Activated CD4-positive, alpha-beta T cell treated with anti-CD3 and anti-CD28 coated beads, Interleukin-2, Interleukin-4, amounts not matched to agents 100 ng/mL and 50 ng/mL, durations not matched to agents 16 hours and 8 hours (primary cell): Measurements from ENCODE around the gene SLC5A2.
"Not testable (repeated sequence)": the region's sequence is repeated elsewhere in the genome, so short reads cannot be mapped to it uniquely, and the experiment has no call there.

Experiments
- DNase-seq: peaks from one replicate; pipeline ENCODE4 v3.0.0-alpha.2; 2020; ENCODE audit warnings: low spot score

The SLC5A2 gene

DNA sequence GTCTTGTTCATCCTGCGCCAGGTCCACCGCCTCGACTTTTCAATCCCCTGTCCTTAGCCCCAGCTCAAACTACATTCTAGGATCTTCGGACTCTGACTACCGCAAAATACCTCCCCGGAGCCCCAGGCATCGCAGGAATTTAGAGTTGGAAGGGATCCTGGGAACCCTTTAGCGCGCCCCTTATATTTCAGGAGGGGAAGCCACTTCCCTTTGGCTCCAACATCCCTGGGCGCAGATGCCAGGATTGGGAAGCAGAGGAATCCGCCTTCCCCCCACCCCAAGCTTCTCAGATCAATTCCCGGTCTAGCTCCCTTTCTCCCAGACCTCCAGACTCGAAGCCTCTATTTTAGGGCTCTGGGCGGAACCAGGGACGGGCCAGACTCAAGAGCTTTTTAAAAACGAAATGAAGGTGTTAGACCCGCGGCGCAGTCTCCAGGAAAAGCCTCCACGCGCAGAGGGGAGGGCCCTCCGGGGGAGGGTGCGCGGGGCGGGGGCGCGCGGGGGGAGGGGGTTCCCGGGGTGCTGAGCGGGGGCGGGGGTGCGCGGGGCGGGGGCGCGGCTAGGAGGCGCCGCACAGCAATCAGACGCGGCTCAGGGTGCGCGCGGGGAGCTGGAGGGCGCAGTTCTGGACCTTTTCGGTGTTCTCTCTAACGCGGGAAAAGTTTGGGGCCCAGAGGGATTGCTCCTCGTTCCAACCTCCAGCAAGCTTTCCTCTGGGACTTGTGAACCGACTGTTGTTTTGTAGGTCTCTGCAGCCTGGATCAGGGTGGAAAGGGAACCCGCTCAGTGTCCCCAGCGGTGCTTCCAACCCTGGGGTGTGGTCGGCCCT lies 46.4 kb downstream of the SLC5A2 start:
- DNase-seq = no peak

DNA sequence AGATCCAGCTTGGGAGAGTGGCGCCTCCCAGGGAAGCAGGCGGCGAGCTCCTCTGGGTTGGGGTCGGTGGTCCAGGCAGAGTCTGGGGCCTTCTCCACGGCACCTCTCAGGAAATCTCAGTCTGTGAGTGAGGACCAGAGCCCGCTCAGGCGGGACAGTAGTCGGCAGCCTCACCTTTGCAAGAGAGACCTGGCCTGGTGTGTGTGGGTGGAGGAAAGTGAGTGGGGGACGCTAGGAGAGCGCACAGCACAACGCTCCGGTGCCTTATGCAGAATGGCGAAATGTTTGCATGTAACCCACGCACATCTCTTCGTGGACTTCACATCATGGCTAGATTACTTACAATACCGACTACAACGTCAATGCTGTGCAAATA lies 47.0 kb downstream of the SLC5A2 start:
- no peak for DNase-seq

DNA sequence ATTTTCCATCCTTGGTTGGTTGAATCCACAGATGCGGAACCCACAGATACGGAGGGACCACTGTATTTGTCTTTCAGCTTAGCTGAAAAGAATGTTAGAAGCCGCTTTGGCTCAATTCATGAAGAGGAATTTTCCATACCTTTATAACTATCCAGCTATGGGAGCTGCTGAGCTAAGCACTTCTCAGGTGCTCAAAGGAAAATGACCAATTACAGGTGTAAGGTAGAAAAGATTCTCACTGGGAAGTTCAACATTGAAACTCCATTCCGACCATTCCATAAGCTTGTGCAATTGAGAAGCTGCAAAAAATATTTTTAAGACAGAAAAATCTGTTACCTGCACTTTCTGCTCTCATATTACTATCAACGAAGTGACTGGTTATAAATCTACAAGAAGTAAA lies 47.5 kb downstream of the SLC5A2 start:
- no peak for DNase-seq

DNA sequence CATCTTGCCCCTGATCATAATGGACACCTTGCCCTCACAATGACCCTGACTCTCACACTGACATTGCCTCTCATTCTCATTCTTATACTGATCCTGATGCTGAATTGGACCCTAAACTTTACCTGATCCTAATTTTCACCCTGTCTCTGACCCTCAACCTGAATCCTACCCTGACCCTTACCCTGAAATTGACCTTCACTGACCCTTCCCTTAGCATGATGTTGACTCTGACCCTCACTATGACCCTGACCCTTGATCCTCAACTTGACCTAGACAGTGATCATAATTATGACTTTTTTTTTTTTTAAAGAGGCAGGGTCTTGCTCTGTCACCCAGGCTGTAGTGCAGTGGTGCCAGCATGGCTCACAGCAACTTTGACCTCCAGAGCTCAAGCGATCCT lies 48.2 kb downstream of the SLC5A2 start:
- no peak for DNase-seq

DNA sequence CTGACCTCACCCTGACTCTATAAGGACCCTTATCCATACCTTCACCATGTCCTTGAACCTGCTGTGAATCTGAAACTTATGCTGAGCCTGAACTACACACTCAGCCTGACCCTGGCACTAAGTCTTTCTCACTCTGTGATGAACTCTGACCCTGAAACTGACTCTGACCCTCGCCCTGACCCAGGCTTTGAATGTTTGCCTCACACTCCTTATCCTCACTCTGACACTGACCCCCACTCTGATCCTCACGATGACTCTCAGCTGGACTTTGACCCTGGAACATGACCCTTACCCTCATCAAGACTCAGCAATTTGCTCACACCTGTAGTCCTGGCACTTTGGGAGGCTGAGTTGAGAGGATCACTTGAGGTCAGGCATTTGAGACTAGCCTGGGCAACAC lies 49.2 kb downstream of the SLC5A2 start:
- no peak for DNase-seq

DNA sequence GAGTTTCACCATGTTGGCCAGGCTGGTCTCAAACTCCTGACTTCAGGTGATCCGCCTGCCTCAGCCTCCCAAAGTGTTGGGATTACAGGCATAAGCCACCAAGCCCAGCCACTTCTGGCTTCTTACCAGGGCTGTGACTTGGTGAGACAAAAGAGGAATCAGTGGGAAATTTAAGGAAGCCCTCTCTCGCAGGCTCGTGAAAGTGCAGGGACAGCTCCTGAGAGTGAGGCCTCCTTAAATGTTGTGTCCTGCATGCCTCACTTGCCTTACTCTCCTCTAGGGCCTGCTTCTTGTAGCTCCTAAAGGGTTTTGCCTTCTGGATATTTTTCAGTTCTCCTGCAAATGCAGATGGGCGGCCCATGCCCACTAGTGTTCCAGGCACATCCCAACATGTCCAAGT lies 50.0 kb downstream of the SLC5A2 start:
- no peak for DNase-seq

DNA sequence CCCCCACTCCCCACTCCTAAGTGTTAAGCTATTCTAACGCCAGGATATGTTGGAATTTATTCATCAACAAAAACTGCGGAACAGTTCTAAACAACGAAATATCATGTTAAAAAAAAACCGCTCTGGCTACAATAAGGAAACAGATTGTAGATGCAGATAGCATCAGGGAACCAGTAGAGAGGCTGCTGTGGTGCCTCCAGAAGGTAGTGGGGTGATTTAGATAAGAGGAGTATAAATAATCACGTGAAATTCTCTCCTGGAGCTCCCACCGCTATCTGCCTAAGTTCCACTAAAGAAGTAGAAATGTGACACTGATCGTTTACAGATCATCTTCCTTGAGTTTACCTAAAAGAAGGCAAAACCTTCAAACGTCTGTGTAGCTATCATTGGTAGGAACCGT lies 52.8 kb downstream of the SLC5A2 start:
- DNase-seq = no peak

DNA sequence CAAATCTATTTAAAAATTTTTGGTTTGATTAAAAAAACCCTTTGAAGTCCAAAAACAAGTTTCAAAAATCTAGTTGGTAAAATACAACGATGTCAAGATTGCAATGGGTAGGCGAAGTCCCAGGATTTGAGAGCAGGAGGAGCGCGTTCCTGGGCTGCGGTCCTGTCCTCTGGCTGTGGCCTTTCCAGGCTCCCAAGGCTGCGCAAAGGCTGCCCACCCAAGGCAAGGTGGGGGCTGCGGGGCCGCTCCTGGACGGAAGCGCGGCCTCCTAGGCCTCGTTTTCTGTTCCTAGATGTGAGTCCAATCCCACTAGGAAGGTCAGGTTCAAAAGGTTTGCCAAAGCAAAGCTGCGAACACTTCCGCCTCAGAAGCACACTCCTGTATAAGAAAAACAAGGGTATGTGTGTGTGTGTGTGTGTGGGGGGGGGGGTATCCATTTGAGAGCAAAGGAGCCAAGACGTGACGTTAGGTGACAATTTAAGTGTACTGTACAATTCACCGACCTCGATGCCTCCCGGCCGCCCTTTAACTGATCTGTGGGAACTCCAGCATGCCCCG lies 54.0 kb downstream of the SLC5A2 start:
- DNase-seq = no peak

DNA sequence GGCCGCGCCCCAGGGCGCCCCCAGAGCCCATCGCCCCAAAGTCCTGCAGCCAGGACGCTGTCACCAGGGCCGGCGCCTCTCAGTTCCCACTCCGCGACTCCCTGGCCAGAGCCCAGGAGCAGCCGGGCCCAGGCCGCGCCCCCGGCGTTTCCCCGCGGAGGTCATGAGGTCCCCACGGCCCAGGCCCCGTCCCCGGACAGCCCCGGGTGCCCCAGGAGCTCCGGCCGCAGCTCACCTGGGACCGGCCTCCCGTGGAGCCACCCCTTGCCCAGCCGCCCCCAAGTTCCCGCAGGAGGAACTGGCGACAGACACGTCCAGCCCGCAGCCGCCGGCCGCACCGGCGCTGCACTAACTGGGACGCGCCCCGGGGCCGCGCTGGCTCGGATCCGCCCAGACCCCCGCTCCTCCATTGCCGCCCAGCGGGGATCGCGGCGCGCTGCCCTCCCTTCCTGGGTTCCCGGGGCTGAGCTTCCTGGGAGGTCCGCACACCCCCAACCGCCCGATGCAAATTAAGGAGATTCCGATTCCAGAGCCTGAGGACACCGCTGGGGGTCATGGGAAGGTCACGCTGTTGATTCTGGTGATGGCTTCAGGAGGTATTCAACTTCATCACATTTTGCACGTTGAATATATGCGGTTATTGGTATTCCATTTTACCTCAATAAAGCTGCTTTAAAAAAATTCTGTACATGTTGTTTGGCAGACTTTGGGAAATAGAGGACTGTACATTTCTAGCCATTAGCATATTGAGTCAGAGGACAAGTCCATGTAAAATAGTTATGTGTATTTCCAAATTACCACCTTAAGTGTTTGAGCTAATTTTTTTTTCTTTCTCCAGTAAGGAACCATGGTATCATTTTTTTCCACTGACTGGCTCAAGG lies 54.7 kb downstream of the SLC5A2 start:
- no peak for DNase-seq

DNA sequence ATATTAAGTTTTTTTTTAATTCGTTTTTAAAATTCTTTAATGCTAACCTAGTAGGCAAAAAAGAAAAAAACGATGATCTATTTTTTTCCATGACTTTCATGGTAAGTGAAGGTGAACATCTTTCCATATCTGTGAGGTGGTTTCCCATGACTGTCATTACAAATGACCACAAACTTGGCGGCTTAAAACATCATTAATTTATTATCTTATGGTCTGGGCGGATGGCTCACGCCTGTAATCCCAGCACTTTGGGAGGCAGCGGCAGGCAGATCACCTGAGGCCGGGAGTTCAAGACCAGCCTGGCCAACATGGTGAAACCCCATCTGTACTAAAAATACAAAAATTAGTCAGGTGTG lies 55.3 kb downstream of the SLC5A2 start:
- DNase-seq = not testable (repeated sequence)

DNA sequence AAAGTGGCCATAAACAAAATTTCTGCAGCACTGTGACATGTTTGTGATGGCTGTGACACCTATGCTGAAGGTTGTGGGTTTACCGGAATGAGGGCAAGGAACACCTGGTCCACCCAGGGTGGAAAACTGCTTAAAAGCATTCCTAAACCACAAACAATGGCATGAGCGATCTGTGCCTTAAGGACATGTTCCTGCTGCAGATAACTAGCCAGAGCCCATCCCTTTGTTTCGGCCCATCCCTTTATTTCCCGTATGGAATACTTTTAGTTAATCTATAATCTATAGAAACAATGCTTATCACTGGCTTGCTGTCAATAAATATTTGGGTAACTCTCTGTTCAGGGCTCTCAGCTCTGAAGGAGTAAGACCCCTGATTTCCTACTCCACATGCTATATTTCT lies 56.8 kb downstream of the SLC5A2 start:
- DNase-seq = not testable (repeated sequence)
